Panc1 (cell line): ENCODE results near the gene TMEM109. TPM values are rescaled to one million over a fixed set of nuclear protein-coding genes. Genes with fewer than 3 reads are reported as not detected.

ENCODE experiments used
- ATAC-seq: fragments of 200-7000 bp; cut with Tn5 transposase; 2 replicates; pipeline ENCODE4 v1.9.1; 2020; ENCODE audit warnings: mild to moderate bottlenecking, moderate library complexity
- BruUV-seq: library from RNA; stranded (reverse); fragments of 400-500 nt; replicated peaks from 2 replicates; lab custom pipeline; 2021; lab: Mats Ljungman, UMichigan
- CTCF ChIA-PET: fragments of 300-600 bp; sonication (Branson Sonifier 250); formaldehyde crosslinking; loops from one replicate; lab custom pipeline; 2022; ENCODE audit warnings: antibody characterized with exemption; lab: Charles Lee
- POLR2A ChIA-PET: fragments of 300-600 bp; sonication (Branson Sonifier 250); formaldehyde crosslinking; loops from one replicate; lab custom pipeline; 2022; ENCODE audit warnings: antibody characterized with exemption; lab: Charles Lee
- DNase-seq: peaks from one replicate; pipeline ENCODE4 v3.0.0-alpha.2; 2010; ENCODE audit warnings: low read depth, low spot score
- H3K27ac ChIP-seq: 2 replicates; pipeline ENCODE4 v1.5.1; 2011; ENCODE audit warnings: mild to moderate bottlenecking, low read length, inconsistent platforms
- H3K27me3 ChIP-seq: fragments of 200-500 bp; sonication (Bioruptor generic); 2 replicates; pipeline ENCODE4 v1.6.0; 2014; ENCODE audit warnings: low read length, inconsistent platforms; ENCODE audit not compliant: control insufficient read depth, insufficient read depth
- H3K36me3 ChIP-seq: fragments of 200-500 bp; sonication (Bioruptor generic); 2 replicates; pipeline ENCODE4 v1.5.1; 2014; ENCODE audit warnings: inconsistent platforms, mild to moderate bottlenecking, low read length, moderate library complexity; ENCODE audit not compliant: control insufficient read depth, insufficient read depth
- H3K4me1 ChIP-seq: 2 replicates; pipeline ENCODE4 v1.5.1; 2011; ENCODE audit warnings: inconsistent platforms, mild to moderate bottlenecking, low read length, moderate library complexity; ENCODE audit not compliant: control insufficient read depth, insufficient read depth
- H3K4me3 ChIP-seq, 2 experiments: 2 replicates each; pipeline ENCODE4 v1.5.1; 2011 to 2012; ENCODE audit warnings: low read depth in 2 of 2, low read length in 2 of 2, mild to moderate bottlenecking in 2 of 2, inconsistent platforms in 1 of 2, moderate library complexity in 1 of 2
- H3K9me3 ChIP-seq: fragments of 200-500 bp; sonication (Bioruptor generic); 2 replicates; pipeline ENCODE4 v1.5.1; 2014; ENCODE audit warnings: low read depth, mild to moderate bottlenecking, inconsistent platforms, low read length, moderate library complexity; ENCODE audit not compliant: control insufficient read depth, insufficient read depth
- POLR2AphosphoS5 ChIP-seq: IDR thresholded peaks from 2 replicates; pipeline ENCODE4 v1.6.1; 2012; ENCODE audit warnings: mild to moderate bottlenecking, low read depth, low read length, moderate library complexity
- SIN3A ChIP-seq: IDR thresholded peaks from 2 replicates; pipeline ENCODE4 v1.6.1; 2012; ENCODE audit warnings: low read depth, mild to moderate bottlenecking, low read length, moderate library complexity, borderline replicate concordance; ENCODE audit not compliant: insufficient read depth
- TCF7L2 ChIP-seq: IDR thresholded peaks from 2 replicates; pipeline ENCODE4 v1.6.1; 2011; ENCODE audit warnings: mild to moderate bottlenecking, low read depth, low read length, inconsistent platforms
- in situ Hi-C: cut with HindIII; loops from 2 replicates; pipeline ENCODE4 v1.10.0; 2016; ENCODE audit warnings: low sequenced_read_pairs, low pct_unique_long_range_greater_than_20kb
- intact Hi-C: fragments of 100-400 bp; cut with micrococcal nuclease; formaldehyde crosslinking; loops from one replicate; pipeline ENCODE4 v1.10.0; 2022; ENCODE audit not compliant: unreplicated experiment
- total RNA-seq: library from RNA; stranded (reverse); gene quantifications from one replicate; pipeline ENCODE4 v1.2.1, GENCODE V29; 2021; ENCODE audit not compliant: unreplicated experiment
- TF ChIP-seq, protein P1 (sequence below): fragments of 450-650 bp; IDR thresholded peaks from 2 replicates; pipeline ENCODE4 v1.5.1; 2017; ENCODE audit warnings: mild to moderate bottlenecking
- TF ChIP-seq, protein P2 (sequence below), 2 experiments: IDR thresholded peaks; 2 replicates each; pipeline ENCODE4 v1.6.1; 2011 to 2012; ENCODE audit warnings: low read depth in 2 of 2, control low read depth in 1 of 2, low read length in 1 of 2, mild to moderate bottlenecking in 1 of 2, moderate library complexity in 1 of 2; ENCODE audit not compliant: insufficient read depth in 1 of 2

Gene TMEM109
- total RNA-seq, 1 experiment from 2014 or later = 91.8 TPM

DNA sequence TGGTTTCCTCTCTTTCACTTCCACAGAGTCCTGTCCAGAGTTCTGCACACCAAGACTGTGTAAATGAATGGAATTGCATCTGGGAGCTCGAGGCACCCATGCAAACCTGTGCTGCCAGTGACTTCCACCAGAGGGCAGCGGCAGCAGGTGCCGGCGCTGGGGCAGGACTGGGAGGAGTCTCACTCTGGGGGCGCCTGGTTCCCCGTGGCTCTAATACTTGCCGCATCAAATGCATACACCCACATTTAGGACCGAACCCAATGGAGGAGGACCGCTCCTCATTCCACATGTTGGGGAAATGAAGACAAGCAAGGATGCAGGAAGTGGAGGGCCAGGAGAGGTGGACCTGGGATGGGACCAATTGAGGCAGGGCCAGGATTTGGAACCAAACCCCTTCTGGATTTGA lies 56.4 kb downstream of the TMEM109 start:
- Histone ChIP-seq H3K27me3 (no peaks in the 10 kb centered on the region), H3K27ac (no peak overlapping the region), H3K36me3 (no peaks in the 10 kb centered on the region), H3K4me1 (no peaks in the 10 kb centered on the region), H3K4me3 (no peak overlapping the region), H3K9me3 (no peaks in the 10 kb centered on the region)
- peak; percentile 25 for DNase-seq
- TF ChIP-seq, protein P1, sequence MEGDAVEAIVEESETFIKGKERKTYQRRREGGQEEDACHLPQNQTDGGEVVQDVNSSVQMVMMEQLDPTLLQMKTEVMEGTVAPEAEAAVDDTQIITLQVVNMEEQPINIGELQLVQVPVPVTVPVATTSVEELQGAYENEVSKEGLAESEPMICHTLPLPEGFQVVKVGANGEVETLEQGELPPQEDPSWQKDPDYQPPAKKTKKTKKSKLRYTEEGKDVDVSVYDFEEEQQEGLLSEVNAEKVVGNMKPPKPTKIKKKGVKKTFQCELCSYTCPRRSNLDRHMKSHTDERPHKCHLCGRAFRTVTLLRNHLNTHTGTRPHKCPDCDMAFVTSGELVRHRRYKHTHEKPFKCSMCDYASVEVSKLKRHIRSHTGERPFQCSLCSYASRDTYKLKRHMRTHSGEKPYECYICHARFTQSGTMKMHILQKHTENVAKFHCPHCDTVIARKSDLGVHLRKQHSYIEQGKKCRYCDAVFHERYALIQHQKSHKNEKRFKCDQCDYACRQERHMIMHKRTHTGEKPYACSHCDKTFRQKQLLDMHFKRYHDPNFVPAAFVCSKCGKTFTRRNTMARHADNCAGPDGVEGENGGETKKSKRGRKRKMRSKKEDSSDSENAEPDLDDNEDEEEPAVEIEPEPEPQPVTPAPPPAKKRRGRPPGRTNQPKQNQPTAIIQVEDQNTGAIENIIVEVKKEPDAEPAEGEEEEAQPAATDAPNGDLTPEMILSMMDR = peak; percentile 89
- no peak for TF ChIP-seq TCF7L2
- BruUV-seq = no TSS peak
- ChIA-PET POLR2A (no interaction called here), CTCF (interaction anchor here (0.5 to 1.0 kb wide), 4 partner anchors 8 to 156 kb away, joined by 3 to 6 read pairs (median 4); no protein-coding TSS in a partner anchor)
- intact Hi-C loops (no loop called here), in situ Hi-C loops (no loop called here)
- peak; percentile 87 for ATAC-seq

DNA sequence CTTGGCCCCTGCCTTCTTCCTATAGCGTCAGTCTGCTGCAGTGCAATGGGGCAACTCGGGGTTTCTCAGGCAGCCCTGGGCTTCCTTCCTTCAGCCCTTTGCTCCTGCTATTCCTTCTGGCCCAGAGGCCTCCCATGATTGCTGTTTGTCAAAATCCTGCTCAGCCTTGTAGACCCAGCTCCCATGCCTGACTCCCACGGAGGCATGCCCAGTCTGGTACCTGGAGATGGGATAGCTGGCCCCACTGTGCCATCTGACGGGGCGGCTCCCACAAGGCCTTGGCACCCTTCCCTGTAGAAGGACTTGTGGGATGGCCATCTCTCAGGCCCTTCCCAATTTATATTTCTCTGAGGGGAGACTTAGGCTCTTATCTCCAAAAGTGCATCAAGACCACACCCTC lies 56.9 kb downstream of the TMEM109 start:
- in situ Hi-C loops = no loop called here
- CTCF ChIA-PET = interaction anchor here (1.0 kb wide), 2 partner anchors 118 to 156 kb away, joined by 3 read pairs; no protein-coding TSS in a partner anchor

DNA sequence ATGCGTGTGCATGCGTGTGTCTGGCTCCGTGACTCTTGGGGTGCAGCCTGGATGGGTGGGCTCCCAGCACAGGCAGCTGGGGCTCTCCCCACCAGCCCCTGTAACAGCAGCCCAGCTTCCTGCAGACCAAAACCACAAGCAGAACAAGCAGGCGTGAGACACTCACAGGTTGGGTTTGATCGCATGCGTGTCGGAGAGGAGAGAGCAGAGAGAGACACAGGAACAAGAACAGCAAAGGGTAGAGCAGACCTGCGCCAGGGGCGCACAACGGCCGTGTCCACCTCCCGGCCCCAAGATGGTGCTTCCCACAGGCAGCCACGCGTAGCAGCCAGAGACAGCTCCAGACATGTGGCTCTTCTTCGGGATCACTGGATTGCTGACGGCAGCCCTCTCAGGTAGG lies 57.6 kb downstream of the TMEM109 start, which contains the start of gene CD6:
Gene CD6, plus strand, starts transcription at position 161 of the 400 bp plus-strand sequence. Its CDS starts 186 bp downstream, at position 347.
- ATAC-seq = no peak
- no peak for TF ChIP-seq POLR2AphosphoS5
- TF ChIP-seq, protein P2, sequence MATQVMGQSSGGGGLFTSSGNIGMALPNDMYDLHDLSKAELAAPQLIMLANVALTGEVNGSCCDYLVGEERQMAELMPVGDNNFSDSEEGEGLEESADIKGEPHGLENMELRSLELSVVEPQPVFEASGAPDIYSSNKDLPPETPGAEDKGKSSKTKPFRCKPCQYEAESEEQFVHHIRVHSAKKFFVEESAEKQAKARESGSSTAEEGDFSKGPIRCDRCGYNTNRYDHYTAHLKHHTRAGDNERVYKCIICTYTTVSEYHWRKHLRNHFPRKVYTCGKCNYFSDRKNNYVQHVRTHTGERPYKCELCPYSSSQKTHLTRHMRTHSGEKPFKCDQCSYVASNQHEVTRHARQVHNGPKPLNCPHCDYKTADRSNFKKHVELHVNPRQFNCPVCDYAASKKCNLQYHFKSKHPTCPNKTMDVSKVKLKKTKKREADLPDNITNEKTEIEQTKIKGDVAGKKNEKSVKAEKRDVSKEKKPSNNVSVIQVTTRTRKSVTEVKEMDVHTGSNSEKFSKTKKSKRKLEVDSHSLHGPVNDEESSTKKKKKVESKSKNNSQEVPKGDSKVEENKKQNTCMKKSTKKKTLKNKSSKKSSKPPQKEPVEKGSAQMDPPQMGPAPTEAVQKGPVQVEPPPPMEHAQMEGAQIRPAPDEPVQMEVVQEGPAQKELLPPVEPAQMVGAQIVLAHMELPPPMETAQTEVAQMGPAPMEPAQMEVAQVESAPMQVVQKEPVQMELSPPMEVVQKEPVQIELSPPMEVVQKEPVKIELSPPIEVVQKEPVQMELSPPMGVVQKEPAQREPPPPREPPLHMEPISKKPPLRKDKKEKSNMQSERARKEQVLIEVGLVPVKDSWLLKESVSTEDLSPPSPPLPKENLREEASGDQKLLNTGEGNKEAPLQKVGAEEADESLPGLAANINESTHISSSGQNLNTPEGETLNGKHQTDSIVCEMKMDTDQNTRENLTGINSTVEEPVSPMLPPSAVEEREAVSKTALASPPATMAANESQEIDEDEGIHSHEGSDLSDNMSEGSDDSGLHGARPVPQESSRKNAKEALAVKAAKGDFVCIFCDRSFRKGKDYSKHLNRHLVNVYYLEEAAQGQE (IDR thresholded peaks at IDR 0.05; ENCODE audit: insufficient read depth in 1 of 2, low read depth in 2 of 2, low read length in 1 of 2) = no peak
- TF ChIP-seq TCF7L2 = no peak
- TF ChIP-seq, protein P1 = no peak
- no peak for TF ChIP-seq SIN3A
- POLR2A ChIA-PET = no interaction called here
- no TSS peak for BruUV-seq
- CTCF ChIA-PET = no interaction called here
- H3K4me1 ChIP-seq = no peaks in the 10 kb centered on the region
- H3K36me3 ChIP-seq = no peaks in the 10 kb centered on the region
- H3K4me3 ChIP-seq = no peak within 1 kb of the TSS
- no peaks in the 10 kb centered on the region for H3K27me3 ChIP-seq
- no peak within 1 kb of the TSS for H3K27ac ChIP-seq
- in situ Hi-C loops = no loop called here
- H3K9me3 ChIP-seq = no peaks in the 10 kb centered on the region
- intact Hi-C loops = no loop called here
- no peak for DNase-seq

More for the DNA sequence above, 56.9 kb downstream of the TMEM109 start:
- Histone ChIP-seq H3K27ac (no peak overlapping the region), H3K9me3 (no peaks in the 10 kb centered on the region), H3K36me3 (no peaks in the 10 kb centered on the region), H3K27me3 (no peaks in the 10 kb centered on the region), H3K4me1 (no peaks in the 10 kb centered on the region), H3K4me3 (no peak overlapping the region)
- intact Hi-C loops = no loop called here
- ATAC-seq (peak; percentile 24; the same call in 1 of the 2 replicates), DNase-seq (no peak)
- POLR2A ChIA-PET = no interaction called here
- TF ChIP-seq POLR2AphosphoS5 = no peak
- BruUV-seq = no TSS peak
